GM18511 (cell line): ENCODE data around the gene ZMYND15.

ENCODE experiments used
- ATAC-seq: cut with Tn5 transposase; IDR thresholded peaks from one replicate; pipeline ENCODE4 v1.9.1; 2021; ENCODE audit warnings: mild to moderate bottlenecking, moderate library complexity; ENCODE audit not compliant: unreplicated experiment

Gene ZMYND15

DNA sequence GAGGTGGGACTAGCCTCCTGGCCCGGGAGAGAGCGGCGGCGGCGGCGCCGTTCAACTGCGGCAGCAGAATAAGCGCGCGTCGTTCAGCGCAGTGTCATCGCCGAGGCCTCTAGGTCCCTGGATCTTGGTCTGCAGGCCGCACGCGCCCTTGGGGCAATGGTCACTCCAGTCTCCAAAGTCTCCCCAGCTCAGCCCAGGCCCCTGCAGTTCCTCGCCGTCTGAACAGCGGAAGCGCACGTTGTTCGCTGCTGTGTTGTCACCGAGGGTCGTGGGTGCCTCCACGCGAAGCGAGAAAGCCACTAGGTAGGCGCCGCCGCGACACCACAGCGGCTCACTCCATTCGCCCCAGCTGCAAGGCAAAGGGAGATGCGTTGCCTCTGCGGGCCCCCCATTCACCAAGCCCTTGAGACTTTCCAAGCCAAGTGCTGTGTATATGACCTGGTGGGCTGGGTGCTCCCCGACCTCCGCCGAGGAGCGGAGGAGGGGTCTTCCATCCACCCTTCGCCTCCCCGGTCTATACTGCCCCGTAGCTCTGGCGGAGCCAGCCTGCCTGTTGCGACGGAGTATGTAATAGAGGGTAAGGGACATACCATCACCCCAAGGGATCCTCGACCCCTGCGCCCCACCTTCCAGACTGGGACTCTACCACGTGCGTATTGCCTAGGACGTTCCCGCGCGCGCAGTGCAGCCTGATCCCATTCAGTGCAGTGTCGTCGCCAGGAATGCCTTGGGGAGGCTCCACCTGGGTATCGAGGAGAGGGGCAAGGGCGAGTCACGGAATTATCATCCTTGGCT, 45.9 kb downstream of the ZMYND15 start:
- no peak for ATAC-seq

GRCh38 chr17:4786106-4786511, 46.5 kb downstream of the ZMYND15 start, which contains the start of gene VMO1:
VMO1 (minus strand) TSS chr17:4786364; CDS start chr17:4786352, 12 bp downstream.
- ATAC-seq, result no peak

- ATAC-seq, result no peak
These were observed 46.9 kb downstream of the ZMYND15 start for GRCh38 chr17:4786516-4786915.

DNA sequence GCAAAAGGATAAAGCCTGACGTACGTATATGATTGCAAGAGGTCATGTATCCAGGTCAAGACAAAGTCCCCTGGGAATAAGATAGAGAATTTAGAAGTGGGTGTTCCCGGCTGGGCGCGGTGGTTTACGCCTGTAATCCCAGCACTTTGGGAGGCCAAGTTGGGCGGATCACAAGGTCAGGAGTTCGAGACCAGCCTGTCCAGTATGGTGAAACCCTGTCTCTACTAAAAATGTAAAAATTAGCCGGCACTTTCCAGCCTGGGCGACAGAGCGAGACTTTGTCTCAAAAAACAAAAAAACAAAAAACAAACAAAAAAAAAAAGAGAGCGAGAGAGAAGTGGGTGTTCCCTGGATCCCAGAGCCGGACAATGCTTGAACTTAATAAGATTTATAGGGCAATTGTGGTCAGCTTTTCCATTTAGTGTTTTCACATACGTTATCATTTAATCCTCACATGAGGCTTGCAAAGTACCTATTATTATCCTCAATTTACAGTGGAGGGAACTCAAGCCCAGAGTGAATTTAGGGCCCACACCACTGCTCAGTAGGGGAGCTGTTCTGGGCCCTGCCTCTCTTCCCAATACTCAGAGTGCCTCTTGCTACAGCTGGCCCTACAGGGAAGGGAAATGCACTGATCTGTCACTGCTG, 48.6 kb downstream of the ZMYND15 start:
- ATAC-seq, result no peak

- no peak for ATAC-seq
These were observed 49.4 kb downstream of the ZMYND15 start, which contains the start of gene GLTPD2 for GRCh38 chr17:4788807-4789700. GLTPD2 (plus strand) TSS chr17:4788964; CDS start chr17:4789012, 48 bp downstream.

DNA sequence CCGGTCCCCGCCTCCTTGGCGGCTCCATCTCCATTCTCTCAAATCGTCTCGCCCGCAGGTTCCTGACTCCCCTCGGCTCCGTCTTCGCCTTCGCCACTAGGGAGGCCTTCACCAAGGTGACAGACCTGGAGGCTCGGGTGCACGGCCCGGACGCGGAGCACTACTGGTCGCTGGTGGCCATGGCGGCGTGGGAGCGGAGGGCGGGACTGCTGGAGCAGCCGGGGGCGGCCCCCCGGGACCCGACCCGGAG, 50.0 kb downstream of the ZMYND15 start:
- peak; percentile 41 for ATAC-seq

DNA sequence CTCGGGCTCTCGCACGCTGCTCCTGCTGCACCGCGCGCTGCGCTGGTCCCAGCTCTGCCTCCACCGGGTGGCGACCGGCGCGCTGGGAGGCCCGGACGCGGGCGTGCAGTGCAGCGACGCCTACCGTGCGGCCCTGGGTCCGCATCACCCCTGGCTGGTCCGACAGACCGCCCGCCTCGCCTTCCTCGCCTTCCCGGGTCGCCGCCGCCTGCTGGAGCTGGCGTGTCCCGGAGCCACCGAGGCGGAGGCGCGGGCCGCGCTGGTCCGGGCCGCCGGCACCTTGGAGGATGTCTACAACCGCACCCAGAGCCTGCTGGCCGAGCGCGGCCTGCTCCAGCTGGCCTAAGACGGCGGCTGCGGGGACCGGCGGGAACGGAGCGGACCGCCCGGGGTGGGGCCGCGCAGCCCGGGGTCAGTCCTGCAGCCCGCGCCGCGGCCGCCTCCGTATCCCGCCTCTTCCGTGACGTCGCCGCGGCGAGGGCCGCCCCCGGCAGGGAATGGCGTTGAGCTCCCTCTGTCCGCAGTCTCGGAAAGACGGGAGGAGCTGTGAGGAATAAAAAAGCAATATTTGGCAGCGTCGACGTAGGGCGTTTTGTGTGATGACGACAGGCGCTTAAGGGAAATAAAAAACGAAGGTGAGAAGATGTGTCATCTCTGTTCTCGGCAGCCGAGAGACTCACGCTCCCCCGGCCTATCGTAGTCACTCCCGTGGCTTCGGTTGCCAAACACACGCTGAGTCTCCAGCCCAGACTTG, 50.5 kb downstream of the ZMYND15 start:
- ATAC-seq, result peak; percentile 84

DNA sequence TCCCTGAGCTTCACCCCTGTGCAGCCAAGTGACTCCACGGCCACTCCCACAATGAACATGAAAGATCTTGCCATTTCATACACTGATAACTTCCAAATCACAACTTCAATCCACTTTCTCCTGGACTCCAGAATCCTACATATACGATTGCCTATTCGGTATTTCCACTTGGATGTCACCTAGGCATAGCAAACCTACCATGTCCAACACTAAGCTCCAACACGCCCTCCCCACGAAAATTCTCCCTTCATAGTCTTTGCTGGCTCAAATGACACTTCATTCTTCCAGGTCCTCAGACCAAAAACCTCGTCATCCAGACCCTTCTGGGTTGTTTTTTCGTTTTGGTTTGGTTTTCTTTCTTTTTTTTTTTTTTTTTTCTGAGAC, 51.1 kb downstream of the ZMYND15 start:
- ATAC-seq, result no peak

- ATAC-seq, result no peak
These were observed 55.5 kb downstream of the ZMYND15 start for GRCh38 chr17:4795168-4795567.
